NCI-H526 treated with DMSO at 0.1 percent for 48 hours (cell line): ENCODE results near the gene FBXL14.

Source experiments
- DNase-seq: peaks from one replicate; lab custom pipeline; 2025; lab: John Stamatoyannopoulos, UW

Gene FBXL14, protein sequence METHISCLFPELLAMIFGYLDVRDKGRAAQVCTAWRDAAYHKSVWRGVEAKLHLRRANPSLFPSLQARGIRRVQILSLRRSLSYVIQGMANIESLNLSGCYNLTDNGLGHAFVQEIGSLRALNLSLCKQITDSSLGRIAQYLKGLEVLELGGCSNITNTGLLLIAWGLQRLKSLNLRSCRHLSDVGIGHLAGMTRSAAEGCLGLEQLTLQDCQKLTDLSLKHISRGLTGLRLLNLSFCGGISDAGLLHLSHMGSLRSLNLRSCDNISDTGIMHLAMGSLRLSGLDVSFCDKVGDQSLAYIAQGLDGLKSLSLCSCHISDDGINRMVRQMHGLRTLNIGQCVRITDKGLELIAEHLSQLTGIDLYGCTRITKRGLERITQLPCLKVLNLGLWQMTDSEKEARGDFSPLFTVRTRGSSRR

DNA sequence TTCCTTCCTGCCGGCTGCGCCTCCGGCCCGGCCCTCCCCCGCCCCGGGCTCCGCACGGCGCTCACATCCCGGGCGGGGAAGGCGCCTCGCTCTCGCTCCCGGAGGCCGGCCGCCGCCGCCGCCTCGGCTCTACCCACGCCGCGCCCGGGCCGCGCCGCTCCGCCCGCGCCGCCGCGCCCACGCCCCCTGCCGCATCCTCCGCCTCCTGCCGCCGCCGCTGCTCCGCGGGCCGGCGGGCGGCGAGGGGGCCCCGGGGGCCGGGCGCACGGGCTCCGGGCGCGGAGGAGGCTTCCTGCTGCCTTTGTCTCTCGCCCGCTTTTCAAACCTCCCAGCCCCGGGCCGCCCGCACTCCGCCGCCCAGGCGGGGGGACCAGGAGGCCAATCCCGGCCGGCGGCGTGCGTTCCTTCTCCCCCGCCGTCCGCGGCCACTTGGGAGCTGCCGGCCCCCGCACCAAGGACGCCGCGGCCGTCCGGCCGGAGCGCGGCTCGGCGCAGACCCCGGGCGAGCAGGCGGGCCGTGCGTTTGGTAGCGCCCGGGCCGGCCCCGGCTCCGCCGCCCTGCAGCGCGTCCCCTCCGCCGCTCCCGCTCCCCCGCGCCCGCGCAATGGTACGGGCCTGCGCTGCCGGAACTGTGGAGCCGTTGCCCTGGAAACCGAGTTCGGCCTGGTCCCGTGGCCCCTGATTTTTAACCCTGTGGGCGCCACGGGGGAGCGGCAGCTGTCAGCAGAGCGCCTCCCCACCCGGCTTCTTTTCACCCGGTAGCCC is at the start of gene FBXL14:
TSS of gene FBXL14 (minus strand) at position 321 of the 765 bp plus-strand sequence. CDS start 515 bp downstream, outside the sequence.
- peak; percentile 85 for DNase-seq

DNA sequence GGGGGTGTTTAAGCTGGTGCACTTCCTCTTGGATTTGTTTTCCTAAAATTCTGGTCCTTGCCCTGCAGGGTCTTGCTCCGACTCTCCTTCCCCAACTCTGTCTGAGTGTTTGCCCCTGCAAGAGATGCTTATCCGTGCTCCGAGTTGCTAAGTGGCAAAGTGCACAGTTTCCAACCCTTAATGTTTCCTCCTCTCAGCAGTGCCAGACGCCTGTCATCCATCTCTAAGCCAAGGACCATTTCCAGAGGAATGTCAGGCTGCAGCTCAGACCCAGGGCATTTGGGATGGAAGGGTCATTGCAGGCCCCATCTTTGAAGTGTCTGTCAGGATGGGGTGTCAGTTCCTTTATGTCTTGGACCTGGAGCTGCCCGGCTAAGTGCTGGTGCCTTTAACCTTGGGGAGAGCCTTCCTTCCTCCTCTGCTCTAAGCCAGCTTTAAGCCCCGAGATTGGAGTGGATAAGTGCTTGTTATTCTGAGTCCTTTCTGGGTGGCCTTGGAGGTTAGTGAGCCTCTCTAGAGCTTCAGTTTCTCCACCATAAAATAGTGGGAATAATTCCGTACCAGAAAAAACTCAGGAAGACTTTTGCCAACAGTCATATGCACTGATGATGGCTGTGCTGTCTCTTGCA is 49.6 kb upstream of the FBXL14 start:
- no peak for DNase-seq

DNA sequence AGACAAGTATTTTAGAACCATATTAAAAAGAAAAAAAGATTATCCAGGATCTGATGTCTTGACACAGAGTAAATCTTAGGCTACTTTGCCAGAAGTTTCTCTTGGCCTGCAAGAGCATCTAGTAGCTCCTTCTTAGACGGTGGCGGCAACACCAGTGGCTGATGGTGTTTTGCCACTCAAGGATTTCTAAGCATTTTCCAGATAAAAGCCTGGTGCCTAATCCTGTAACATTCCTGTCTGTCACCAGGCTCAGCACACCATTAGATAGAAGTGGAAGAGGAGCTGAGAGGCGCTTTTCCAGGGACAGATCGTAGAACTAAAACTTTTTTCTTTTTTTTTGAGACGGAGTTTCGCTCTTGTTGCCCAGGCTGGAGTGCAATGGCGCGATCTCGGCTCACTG is 48.7 kb upstream of the FBXL14 start:
- no peak for DNase-seq

DNA sequence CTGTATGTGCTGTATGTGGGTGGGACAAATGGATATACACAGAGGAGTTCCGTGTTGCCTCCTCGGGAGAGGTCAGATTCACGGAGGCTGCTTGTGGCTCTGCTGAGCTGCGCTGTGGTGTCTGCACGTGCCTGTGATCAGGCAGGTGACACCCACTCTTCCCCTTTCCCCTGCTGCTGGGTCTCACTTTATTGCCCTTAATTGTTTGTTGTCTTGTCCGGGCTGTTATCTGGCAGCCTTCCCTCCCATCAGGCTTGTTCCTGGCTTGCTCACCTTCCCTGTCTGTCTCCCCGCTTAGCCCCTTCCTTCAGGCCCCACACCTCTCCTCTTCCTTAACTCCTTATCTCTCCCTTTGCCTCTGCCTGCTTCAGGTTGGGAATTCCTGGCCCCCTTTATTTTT is 48.1 kb upstream of the FBXL14 start:
- no peak for DNase-seq

DNA sequence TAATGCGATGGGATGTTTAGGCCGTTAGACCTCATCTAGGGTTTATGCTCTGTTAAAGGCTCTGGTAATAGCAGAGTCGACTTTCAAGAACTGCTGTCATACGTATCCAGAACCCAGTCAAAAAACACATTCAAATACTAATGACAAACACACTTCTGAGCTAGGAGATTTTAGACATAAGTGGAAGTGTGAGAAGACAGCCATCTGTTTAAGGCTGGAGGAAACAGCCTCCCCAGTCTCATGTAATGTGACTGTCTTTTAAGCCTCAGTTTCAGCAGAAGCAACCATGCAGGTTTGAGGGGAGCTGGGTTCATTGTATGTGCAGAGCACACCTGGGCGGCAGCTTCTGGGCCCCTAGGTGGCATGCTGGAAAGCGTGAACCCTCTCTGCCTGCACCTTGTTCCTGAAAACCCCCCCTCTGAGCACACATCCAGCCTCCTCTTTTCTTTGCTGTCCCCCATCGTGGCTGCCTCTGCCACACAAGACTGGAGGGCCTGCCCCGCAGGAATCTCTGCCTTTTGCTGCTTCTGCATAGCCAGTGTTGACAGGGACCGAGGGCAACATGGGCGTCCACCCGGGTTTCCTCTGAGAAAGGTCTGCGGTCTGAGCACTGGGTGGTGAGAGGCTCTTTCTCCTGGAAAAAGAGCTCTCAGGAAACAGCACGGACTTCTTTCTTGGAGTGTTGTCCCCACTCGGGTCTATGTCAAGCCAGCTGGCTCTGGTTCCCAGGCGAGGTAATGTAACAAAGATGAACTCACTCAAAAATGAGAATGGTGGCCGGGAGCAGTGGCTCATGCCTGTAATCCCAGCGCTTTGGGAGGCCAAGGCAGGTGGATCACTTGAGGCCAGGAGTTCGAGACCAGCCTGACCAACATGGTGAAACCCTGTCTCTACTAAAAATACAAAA is 46.2 kb upstream of the FBXL14 start:
- DNase-seq: no peak

DNA sequence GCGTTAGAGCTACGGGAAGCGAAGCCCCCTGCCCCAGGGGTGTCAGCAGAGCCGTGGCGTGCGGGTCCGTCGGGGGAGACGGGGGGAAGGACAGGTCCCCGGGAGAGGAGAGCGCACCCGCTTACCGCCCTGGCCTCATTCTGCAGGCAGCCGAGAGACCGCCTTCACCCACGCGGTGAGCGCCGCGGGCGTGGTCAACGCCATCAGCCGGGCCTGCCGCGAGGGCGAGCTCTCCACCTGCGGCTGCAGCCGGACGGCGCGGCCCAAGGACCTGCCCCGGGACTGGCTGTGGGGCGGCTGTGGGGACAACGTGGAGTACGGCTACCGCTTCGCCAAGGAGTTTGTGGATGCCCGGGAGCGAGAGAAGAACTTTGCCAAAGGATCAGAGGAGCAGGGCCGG is 45.2 kb upstream of the FBXL14 start:
- no peak for DNase-seq

DNA sequence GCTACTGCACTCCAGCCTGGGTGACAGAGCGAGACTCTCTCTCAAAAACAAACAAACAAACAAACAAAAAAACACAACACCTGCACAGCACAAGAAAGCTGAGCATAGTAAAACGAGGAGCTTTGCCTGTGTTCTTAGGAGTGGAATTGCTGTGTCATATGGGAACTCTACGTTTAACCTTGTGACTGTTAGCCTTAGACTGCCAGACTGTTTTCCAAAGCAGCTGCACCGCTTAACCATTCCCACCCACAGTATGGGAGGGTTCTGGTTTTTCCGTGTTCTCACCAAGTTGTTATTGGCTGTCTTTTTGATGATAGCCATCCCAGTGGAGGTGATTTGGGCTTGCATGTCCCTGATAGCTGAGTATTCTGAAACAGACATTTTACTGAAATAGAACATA is 43.8 kb upstream of the FBXL14 start:
- no peak for DNase-seq

DNA sequence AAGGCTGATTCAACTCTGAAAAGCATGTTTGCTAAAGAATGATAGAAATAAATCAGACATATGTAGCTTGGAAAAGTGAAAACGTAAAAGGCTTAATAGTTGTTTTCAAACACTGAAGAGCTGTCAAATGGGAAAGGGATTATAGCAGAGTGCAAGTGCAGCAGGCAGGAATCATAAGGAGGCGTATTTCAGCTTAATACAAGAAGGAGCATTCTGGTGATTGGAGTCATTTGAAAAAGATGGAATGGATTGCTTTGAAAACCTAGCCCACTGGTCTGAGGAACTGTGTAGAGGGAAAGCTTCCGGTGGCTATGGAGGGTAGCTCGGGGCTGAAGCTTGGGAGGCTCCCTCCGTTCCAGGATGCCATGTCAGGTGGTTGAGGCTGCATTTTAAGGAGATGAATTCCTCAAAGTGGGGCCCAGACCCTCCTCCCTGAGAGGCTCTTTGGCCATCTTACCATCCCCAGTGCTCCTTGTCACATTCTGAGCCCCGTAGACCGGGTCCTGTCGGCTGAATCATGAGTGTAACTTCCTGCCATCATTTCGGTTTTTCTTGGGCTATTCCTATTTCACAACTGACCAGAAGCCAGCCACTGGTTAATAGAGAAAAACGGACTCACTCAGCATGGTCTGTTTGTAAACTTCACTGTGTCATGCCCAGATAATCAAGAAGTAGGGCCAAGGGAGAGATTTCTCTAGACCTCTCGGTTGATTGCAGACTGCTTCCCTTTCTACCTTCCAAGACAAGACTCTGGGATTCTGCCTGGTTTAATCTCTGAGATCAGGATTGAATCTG is 41.1 kb upstream of the FBXL14 start:
- no peak for DNase-seq

DNA sequence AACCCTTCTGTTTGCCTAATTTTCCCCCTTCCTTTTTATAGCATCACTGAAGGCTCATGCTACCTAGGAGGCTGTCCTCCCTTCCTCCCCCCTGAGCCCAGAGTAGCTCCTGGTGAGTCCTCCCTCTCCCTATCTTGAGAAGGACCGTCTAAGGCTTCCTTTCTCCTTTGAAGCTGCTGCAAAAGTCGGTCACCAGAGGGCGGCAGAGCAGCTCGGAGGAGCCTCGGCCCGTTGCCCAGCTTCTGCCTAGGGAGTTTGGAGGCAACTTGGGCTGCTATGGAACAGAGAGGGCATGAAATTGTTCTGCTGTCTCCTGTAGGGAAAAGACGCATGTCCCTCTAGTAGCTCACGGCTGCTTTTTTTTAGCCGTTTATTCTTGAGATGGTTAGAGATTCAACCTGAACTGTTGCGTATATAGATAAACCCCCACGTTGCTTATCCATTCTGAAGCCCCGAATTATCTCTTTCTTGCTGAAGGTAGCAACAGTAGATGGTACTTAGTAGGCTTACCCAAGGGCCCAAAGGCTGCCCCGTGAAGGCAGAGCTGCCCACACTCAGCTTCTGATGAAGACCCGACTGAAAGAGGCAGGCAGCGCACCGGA is 40.3 kb upstream of the FBXL14 start:
- no peak for DNase-seq

DNA sequence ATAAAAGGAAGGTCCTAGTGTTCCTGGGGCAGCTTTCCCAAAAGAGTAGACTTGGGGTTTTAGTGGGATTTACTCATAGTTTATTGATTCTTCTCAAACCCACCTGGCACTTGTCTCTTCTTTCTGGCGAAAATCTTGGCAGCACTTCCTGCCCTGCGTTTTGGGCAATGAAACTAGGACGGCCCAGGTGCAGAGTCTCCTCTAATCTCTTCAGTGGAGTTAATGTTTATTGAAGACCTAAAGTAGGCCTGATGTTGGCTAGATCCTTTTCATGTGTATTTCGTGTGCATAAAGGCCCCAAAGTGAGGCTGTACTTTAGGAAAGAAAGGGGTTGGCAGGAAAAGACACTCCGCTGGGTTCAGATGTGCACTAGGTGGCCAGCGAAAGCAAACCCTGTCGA is 39.8 kb upstream of the FBXL14 start:
- no peak for DNase-seq

DNA sequence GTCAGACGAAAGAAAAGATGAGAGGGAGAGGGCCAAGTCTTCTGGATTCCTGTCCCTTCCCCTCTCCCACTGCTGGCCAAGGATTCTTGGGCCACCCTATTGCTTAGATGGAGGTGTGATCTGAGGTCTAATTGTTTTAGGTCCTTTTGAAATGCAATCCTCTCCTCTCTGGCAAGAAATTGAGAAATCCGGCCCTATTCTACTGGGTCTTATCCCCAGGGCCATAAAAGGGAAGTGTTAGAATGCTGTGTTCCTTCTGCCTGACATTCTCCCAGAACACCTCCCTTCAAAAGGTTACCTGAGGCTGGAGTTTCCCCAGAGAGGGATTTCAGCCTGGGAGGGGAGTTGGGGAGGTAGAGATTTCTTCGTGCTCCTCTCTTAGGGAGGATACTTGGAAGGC is 39.1 kb upstream of the FBXL14 start:
- no peak for DNase-seq

DNA sequence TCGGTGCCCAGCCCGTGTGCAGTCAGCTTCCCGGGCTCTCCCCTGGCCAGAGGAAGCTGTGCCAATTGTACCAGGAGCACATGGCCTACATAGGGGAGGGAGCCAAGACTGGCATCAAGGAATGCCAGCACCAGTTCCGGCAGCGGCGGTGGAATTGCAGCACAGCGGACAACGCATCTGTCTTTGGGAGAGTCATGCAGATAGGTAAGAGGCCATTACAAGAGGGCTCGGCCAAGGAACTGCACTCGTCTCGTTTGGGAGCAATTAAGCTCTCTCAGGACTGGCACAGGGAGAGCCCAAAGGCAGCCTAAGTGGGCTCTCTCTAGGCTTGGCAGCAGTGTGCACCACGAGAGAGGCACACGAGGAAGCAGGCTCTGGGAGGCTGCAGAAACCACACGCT is 38.3 kb upstream of the FBXL14 start:
- no peak for DNase-seq

DNA sequence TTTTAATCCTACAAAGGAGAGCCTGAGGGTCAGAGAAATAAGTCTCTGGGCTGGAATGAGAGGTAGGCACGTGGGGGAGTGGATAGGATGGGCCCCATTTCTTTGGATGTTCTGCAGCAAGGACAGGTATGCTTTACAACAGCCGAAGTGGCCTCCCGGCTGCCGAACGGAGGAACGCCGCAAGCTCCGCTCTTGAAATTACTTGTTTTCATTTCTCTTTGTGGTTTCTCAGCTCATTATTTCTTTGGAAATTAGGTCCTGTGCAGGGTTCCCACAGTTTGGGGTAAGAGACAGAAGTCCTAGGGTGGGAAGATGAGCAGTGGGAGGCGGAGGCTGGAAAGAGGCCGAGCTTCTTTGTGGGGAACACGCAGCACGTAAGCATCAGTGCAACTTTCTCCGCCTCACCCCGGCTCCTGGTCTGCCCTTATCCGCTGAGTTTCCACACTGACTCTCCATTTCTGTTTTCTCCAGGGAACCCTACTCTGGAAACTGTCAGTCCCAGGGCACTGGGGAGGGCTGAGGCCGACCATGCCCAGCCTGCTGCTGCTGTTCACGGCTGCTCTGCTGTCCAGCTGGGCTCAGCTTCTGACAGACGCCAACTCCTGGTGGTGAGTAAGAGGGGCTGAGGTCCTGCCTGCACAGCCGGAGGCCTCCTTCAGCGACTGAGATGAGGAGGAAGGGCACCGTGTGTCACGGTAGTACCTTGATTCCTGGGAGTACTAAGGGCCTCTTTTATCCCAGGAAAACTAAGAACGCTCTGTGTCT is 36.6 kb upstream of the FBXL14 start:
- no peak for DNase-seq

DNA sequence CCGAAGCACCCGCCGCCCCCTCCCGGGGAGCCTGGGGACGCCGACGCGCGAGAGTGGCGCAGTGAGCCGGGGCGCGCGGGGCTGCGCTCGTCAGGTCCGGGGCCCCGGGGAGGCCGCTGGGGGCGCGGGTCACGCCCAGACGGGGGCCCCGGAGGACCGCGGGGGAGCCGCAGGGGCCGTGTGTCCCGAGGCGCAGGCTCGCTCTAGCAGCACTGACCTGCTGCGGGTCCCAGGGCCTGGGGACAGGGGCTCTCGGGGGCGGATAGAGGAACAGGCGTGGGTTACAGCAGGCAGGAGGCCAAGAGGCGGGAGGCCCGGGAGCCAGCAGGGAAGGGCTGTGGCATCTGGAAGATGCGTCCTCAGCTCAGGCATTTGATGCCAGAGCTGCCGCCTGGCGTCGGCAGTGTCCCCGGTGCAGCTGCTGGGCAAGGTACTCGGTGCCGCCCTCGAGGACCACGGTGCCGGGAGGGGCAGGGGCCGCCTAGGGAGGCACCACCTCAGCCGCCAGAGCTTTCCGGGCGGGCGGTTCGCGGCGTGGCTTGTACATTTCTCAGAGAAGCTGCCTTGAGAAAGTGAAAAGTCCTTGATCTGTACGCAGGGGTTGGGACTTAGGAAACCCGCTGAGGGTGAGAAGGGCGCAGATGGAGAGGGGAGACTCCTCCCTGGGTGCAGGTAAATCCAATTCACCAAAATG is 35.9 kb upstream of the FBXL14 start:
- peak; percentile 30 for DNase-seq

DNA sequence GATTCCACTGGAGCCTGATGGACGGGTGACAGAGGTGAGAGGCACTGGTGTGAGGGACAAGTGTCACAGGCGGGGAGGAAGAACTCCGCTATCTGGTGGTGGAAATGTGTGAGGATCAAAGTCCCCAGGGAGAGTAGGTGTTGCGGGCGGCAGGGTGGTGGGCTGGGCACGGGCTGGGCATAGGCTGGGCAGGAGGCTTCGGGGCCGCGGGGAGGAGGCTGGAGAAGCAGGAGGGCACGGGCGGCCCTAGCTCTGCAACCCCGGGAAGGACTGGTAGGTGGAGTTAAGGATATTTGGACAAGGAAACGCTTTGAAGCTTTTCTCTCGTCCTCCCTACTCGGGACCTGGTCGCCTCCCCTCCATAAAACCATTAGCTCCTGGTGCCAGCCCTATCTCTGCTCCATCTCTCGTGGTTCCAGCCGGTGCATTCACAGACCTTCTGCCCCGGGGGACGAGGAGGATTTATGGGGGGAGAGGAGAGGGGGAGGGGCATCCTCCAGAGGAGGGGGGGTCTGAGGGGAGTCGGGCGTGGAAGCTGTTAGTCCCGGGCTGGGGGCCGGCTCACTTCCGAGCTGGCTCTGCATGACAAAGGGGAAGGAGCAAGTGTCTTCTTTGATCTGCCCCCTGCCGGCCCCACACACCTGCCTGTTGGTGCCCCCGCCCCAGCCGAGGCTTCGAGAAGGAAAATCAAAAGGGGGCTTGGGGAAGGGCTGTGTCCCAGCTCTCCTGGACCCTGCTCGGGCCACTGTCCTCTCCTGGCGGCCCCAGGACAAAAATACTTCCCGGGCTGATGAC is 35.2 kb upstream of the FBXL14 start:
- peak; percentile 49 for DNase-seq

DNA sequence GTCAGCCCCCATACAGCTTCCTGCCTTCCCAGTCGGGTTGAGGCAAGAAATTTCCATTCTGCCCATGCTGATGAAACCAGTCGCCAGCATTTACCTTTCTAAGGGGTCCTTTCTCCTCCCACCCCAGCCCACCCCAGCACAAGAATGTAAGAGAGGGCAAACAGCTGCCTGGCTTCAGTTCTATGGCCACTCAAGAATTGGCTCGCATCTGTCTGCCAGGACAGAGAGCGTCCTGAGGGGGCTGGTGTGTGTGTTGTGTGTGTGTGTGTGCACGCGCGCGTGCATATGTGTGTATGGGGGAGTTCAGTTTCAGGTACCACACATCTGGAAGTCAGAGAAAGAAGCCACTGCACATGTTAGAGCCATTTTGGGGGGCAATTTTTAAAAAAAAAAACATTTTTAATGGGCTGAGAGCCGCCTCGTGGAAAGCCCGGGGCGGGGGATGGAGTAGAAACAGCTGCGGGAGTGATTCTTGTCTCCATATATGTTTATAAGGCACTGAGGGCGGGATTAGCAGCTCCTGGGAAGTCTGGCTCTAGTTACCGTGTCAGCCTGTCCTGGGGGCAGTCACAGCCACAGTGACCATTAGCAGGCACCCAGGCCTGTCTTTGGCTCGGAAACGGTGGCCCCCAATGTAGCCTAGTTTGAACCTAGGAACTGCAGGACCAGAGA is 34.4 kb upstream of the FBXL14 start, which contains the start of gene WNT5B:
TSS of gene WNT5B (plus strand) at position 566 of the 672 bp plus-strand sequence. CDS start 2,124 bp downstream, outside the sequence.
- DNase-seq: no peak

DNA sequence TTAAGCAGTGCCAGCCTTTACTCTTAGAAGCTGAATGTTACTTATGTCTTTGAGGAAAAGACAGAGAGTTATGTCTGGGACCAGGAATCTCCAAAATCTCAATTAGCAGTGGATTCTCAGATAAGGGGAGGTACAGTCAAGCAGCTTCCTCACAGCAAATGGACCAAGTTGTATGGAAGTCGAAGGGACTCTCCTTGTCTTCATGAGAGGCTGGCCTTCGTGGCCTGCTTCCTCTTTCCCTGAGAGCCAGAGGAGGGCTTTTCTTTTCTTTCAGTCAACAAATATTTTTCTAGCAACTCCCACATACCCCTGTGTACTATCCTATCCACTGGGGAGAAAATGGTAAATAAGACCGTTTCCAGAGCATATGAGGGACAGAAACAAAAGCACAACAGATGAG is 28.0 kb upstream of the FBXL14 start:
- no peak for DNase-seq

DNA sequence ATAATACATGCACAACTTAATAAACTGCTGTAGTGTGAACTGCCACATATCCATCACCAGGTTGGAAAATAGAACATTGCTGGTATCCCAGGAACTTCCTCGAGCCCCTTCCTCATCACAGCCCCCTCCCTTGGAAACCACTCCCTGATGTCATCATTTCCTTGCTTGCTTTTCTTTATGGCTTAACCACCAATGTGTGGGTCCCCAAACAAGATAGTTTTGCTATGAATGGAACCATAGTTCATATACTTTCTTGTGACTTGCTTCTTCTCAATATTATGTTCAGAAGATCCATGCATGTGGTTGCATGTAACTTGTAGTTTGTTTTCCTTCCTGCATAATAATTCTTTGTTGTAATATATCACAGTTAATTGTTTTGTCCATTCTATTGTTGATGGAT is 25.7 kb upstream of the FBXL14 start:
- DNase-seq: no peak
